ENCODE measurements around the gene COL4A2. TPM values are rescaled to one million over a fixed set of nuclear protein-coding genes. Genes with fewer than 3 reads are reported as not detected.

COL4A2 gene
- total and polyA plus RNA-seq, 4 donors, result 8.0 to 45.2 (median 40.3) TPM

DNA sequence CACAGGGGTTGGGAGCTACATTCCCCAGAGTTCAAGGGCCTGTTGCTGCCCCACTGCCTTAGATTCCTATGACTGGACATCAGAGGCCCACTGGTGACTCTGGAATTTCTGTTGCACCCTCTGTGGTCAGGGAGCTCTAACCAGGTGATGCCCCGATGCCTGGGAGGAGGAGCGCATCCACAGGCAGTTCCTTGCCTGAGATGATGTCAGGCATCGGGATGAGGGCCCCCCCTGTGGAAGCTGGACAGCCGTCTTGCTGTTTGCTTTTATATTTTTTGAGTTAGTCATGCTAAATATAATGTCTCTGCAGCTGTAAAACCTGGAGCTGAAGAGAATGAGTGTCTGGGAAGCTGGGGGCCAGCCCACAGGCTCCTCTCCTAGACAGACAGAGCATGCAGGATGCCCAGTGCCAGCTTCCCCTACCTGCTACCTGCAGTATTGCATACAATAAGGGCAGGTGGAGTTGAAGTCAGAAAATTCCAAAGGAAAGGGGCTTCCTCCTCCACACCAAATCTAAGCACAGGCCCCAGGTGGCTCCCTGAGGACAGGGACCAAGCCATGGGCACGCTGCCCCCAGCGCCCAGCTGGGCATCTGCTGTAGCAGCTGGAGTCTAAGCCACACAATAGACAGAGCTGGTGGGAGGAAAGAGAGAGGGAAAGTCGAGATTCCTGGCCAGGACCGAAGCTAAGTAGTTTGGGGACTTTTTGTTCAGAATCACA is 16.2 kb downstream of the COL4A2 start:
- Histone ChIP-seq H3K27ac (ENCODE audit: low read depth in 1 of 2, low read length in 2 of 2) (no peak overlapping the region), H3K9ac (ENCODE audit: low read depth in 1 of 2, low read length in 2 of 2) (no peak overlapping the region), H3K9me3 (ENCODE audit: control insufficient read depth in 4 of 4, low read length in 3 of 4) (no peaks in the 10 kb centered on the region), H3K27me3 (ENCODE audit: control insufficient read depth in 4 of 4, insufficient read depth in 4 of 4, low read length in 3 of 4) (peaks cover 0 to 2% (median 0%) of the 10 kb centered on the region in 4 donors), H3K4me3 (ENCODE audit: low read depth in 1 of 3, low read length in 3 of 3) (no peak overlapping the region), H3K4me1 (ENCODE audit: control insufficient read depth in 4 of 4, insufficient read depth in 4 of 4, low read length in 3 of 4) (peaks cover 0 to 3% (median 0%) of the 10 kb centered on the region in 4 donors), H3K36me3 (ENCODE audit: control insufficient read depth in 4 of 4, insufficient read depth in 3 of 4, low read depth in 1 of 4, low read length in 3 of 4) (no peaks in the 10 kb centered on the region)
- 83% methylated on average over 8 of the region's 8 CpGs for WGBS
- DNase-seq (ENCODE audit: low spot score), result no peak
- TF ChIP-seq EGR1 (IDR thresholded peaks at IDR 0.05; ENCODE audit: low read depth in 2 of 2), result no peak
- TF ChIP-seq, protein P1, sequence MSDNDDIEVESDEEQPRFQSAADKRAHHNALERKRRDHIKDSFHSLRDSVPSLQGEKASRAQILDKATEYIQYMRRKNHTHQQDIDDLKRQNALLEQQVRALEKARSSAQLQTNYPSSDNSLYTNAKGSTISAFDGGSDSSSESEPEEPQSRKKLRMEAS (IDR thresholded peaks at IDR 0.05), result no peak
- TF ChIP-seq SP1 (IDR thresholded peaks at IDR 0.05), result no peak
- TF ChIP-seq YY1 (IDR thresholded peaks at IDR 0.05), result no peak
- TF ChIP-seq, protein P2, sequence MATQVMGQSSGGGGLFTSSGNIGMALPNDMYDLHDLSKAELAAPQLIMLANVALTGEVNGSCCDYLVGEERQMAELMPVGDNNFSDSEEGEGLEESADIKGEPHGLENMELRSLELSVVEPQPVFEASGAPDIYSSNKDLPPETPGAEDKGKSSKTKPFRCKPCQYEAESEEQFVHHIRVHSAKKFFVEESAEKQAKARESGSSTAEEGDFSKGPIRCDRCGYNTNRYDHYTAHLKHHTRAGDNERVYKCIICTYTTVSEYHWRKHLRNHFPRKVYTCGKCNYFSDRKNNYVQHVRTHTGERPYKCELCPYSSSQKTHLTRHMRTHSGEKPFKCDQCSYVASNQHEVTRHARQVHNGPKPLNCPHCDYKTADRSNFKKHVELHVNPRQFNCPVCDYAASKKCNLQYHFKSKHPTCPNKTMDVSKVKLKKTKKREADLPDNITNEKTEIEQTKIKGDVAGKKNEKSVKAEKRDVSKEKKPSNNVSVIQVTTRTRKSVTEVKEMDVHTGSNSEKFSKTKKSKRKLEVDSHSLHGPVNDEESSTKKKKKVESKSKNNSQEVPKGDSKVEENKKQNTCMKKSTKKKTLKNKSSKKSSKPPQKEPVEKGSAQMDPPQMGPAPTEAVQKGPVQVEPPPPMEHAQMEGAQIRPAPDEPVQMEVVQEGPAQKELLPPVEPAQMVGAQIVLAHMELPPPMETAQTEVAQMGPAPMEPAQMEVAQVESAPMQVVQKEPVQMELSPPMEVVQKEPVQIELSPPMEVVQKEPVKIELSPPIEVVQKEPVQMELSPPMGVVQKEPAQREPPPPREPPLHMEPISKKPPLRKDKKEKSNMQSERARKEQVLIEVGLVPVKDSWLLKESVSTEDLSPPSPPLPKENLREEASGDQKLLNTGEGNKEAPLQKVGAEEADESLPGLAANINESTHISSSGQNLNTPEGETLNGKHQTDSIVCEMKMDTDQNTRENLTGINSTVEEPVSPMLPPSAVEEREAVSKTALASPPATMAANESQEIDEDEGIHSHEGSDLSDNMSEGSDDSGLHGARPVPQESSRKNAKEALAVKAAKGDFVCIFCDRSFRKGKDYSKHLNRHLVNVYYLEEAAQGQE (IDR thresholded peaks at IDR 0.05), result no peak
- no peak for TF ChIP-seq FOXA2 (IDR thresholded peaks at IDR 0.05)

DNA sequence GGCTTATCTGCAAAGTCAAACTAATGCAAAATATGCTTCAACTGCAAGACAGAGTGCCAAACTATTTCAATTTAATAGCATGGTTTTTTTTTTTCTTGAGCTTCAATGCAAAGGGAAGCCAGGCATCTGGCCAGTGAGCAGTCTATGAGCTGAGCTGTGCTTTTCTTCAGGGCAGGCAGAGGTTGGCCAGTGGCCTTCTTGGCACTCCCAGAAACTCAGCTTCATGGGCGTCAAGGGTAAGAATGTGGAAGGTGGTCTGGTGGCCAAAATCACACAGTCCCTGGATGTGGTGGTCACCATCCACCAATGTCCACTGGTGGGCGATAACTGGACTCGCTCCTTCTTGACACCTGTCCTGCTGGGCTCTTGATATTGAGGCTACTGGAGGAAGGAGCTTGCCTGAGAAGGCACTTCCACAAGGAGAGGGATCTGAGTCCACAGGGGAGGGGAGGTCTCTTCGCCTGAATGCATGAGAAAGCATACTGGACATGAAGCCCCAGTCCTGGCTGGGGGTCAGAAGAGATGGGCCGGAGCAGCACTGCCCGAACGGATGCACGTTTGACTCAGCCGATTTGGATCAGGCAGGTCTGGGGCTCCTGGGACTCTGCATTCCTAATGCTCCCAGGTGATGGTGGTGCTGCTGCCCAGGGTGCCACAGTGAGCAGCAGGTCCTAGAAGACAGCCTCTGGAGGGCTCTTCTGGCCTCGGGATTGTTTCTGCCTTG is 17.1 kb downstream of the COL4A2 start:
- Histone ChIP-seq H3K9ac (ENCODE audit: low read depth in 1 of 2, low read length in 2 of 2) (no peak overlapping the region), H3K4me3 (ENCODE audit: low read depth in 1 of 3, low read length in 3 of 3) (no peak overlapping the region), H3K9me3 (ENCODE audit: control insufficient read depth in 4 of 4, low read length in 3 of 4) (no peaks in the 10 kb centered on the region), H3K27me3 (ENCODE audit: control insufficient read depth in 4 of 4, insufficient read depth in 4 of 4, low read length in 3 of 4) (peaks cover 0 to 5% (median 0%) of the 10 kb centered on the region in 4 donors), H3K36me3 (ENCODE audit: control insufficient read depth in 4 of 4, insufficient read depth in 3 of 4, low read depth in 1 of 4, low read length in 3 of 4) (no peaks in the 10 kb centered on the region), H3K4me1 (ENCODE audit: control insufficient read depth in 4 of 4, insufficient read depth in 4 of 4, low read length in 3 of 4) (peaks cover 0 to 3% (median 0%) of the 10 kb centered on the region in 4 donors), H3K27ac (ENCODE audit: low read depth in 1 of 2, low read length in 2 of 2) (no peak overlapping the region)
- WGBS, result 80% methylated on average over 10 of the region's 10 CpGs
- TF ChIP-seq, protein P2 (IDR thresholded peaks at IDR 0.05), result no peak
- no peak for TF ChIP-seq NR2F2 (IDR thresholded peaks at IDR 0.05)
- TF ChIP-seq GABPA (IDR thresholded peaks at IDR 0.05 in 1 of 2, conservative IDR thresholded peaks at IDR 0.05 in 1 of 2), result no peak
- TF ChIP-seq JUND (IDR thresholded peaks at IDR 0.05), result no peak
- DNase-seq (ENCODE audit: low spot score), result no peak

Data from liver (tissue), 9 donors.